Panc1 (cell line): ENCODE data around the gene LRRIQ1. TPM values are rescaled to one million over a fixed set of nuclear protein-coding genes. Genes with fewer than 3 reads are reported as not detected.
A peak's percentile ranks its signal among the peaks of the same experiment; 100 is the strongest.

ENCODE experiments used
- ATAC-seq: fragments of 200-7000 bp; cut with Tn5 transposase; 2 replicates; pipeline ENCODE4 v1.9.1; 2020; ENCODE audit warnings: mild to moderate bottlenecking, moderate library complexity
- BruUV-seq: library from RNA; stranded (reverse); fragments of 400-500 nt; replicated peaks from 2 replicates; lab custom pipeline; 2021; lab: Mats Ljungman, UMichigan
- CTCF ChIA-PET: fragments of 300-600 bp; sonication (Branson Sonifier 250); formaldehyde crosslinking; loops from one replicate; lab custom pipeline; 2022; ENCODE audit warnings: antibody characterized with exemption; lab: Charles Lee
- POLR2A ChIA-PET: fragments of 300-600 bp; sonication (Branson Sonifier 250); formaldehyde crosslinking; loops from one replicate; lab custom pipeline; 2022; ENCODE audit warnings: antibody characterized with exemption; lab: Charles Lee
- DNase-seq: peaks from one replicate; pipeline ENCODE4 v3.0.0-alpha.2; 2010; ENCODE audit warnings: low read depth, low spot score
- H3K27ac ChIP-seq: 2 replicates; pipeline ENCODE4 v1.5.1; 2011; ENCODE audit warnings: mild to moderate bottlenecking, low read length, inconsistent platforms
- H3K27me3 ChIP-seq: fragments of 200-500 bp; sonication (Bioruptor generic); 2 replicates; pipeline ENCODE4 v1.6.0; 2014; ENCODE audit warnings: low read length, inconsistent platforms; ENCODE audit not compliant: control insufficient read depth, insufficient read depth
- H3K36me3 ChIP-seq: fragments of 200-500 bp; sonication (Bioruptor generic); 2 replicates; pipeline ENCODE4 v1.5.1; 2014; ENCODE audit warnings: inconsistent platforms, mild to moderate bottlenecking, low read length, moderate library complexity; ENCODE audit not compliant: control insufficient read depth, insufficient read depth
- H3K4me1 ChIP-seq: 2 replicates; pipeline ENCODE4 v1.5.1; 2011; ENCODE audit warnings: inconsistent platforms, mild to moderate bottlenecking, low read length, moderate library complexity; ENCODE audit not compliant: control insufficient read depth, insufficient read depth
- H3K4me3 ChIP-seq, 2 experiments: 2 replicates each; pipeline ENCODE4 v1.5.1; 2011 to 2012; ENCODE audit warnings: low read depth in 2 of 2, low read length in 2 of 2, mild to moderate bottlenecking in 2 of 2, inconsistent platforms in 1 of 2, moderate library complexity in 1 of 2
- H3K9me3 ChIP-seq: fragments of 200-500 bp; sonication (Bioruptor generic); 2 replicates; pipeline ENCODE4 v1.5.1; 2014; ENCODE audit warnings: low read depth, mild to moderate bottlenecking, inconsistent platforms, low read length, moderate library complexity; ENCODE audit not compliant: control insufficient read depth, insufficient read depth
- POLR2AphosphoS5 ChIP-seq: IDR thresholded peaks from 2 replicates; pipeline ENCODE4 v1.6.1; 2012; ENCODE audit warnings: mild to moderate bottlenecking, low read depth, low read length, moderate library complexity
- SIN3A ChIP-seq: IDR thresholded peaks from 2 replicates; pipeline ENCODE4 v1.6.1; 2012; ENCODE audit warnings: low read depth, mild to moderate bottlenecking, low read length, moderate library complexity, borderline replicate concordance; ENCODE audit not compliant: insufficient read depth
- TCF7L2 ChIP-seq: IDR thresholded peaks from 2 replicates; pipeline ENCODE4 v1.6.1; 2011; ENCODE audit warnings: mild to moderate bottlenecking, low read depth, low read length, inconsistent platforms
- in situ Hi-C: cut with HindIII; loops from 2 replicates; pipeline ENCODE4 v1.10.0; 2016; ENCODE audit warnings: low sequenced_read_pairs, low pct_unique_long_range_greater_than_20kb
- intact Hi-C: fragments of 100-400 bp; cut with micrococcal nuclease; formaldehyde crosslinking; loops from one replicate; pipeline ENCODE4 v1.10.0; 2022; ENCODE audit not compliant: unreplicated experiment
- total RNA-seq: library from RNA; stranded (reverse); gene quantifications from one replicate; pipeline ENCODE4 v1.2.1, GENCODE V29; 2021; ENCODE audit not compliant: unreplicated experiment
- TF ChIP-seq, protein P1 (sequence below): fragments of 450-650 bp; IDR thresholded peaks from 2 replicates; pipeline ENCODE4 v1.5.1; 2017; ENCODE audit warnings: mild to moderate bottlenecking
- TF ChIP-seq, protein P2 (sequence below), 2 experiments: IDR thresholded peaks; 2 replicates each; pipeline ENCODE4 v1.6.1; 2011 to 2012; ENCODE audit warnings: low read depth in 2 of 2, control low read depth in 1 of 2, low read length in 1 of 2, mild to moderate bottlenecking in 1 of 2, moderate library complexity in 1 of 2; ENCODE audit not compliant: insufficient read depth in 1 of 2

The LRRIQ1 gene
- total RNA-seq, 1 experiment from 2014 or later, result 0.15 TPM

DNA sequence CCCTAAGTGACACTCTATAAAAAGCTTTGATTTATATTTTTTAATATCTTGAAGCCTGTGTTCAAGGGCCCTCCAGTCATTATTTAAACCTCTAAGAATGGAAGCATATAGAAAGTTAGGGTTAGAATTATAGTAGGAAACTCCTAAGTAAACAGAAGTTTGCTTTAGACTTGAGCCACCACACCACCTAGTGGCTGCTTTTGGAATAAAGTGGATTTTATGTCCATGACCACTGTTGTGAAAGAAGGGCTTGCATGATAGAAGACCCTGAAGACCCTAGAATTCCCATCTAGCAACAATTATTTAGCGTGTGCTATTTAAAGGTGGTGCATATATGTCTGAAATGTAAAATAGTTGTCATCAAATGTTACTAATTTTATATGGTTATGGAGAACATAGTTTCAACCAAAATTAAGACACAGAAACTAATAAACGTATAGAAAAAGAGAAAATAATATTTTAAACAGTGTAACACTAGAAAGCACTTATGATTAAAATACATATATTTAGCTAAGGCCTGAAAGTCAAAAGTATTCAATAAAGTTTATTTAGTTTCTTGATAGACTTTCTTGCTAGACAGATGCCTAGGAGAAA, 21.3 kb downstream of the LRRIQ1 start:
- ATAC-seq (no peak), DNase-seq (peak; percentile 18)
- POLR2A ChIA-PET, result no interaction called here
- no peak overlapping the region for H3K4me3 ChIP-seq
- H3K4me1 ChIP-seq, result no peaks in the 10 kb centered on the region
- no TSS peak for BruUV-seq
- in situ Hi-C loops (no loop called here), intact Hi-C loops (loop anchor here (1.0 kb wide), 1 partner anchor 180 kb away; no protein-coding TSS in a partner anchor)
- no peaks in the 10 kb centered on the region for H3K9me3 ChIP-seq
- H3K36me3 ChIP-seq, result no peaks in the 10 kb centered on the region
- CTCF ChIA-PET, result no interaction called here
- no peak overlapping the region for H3K27ac ChIP-seq
- no peaks in the 10 kb centered on the region for H3K27me3 ChIP-seq
- TF ChIP-seq, protein P1, sequence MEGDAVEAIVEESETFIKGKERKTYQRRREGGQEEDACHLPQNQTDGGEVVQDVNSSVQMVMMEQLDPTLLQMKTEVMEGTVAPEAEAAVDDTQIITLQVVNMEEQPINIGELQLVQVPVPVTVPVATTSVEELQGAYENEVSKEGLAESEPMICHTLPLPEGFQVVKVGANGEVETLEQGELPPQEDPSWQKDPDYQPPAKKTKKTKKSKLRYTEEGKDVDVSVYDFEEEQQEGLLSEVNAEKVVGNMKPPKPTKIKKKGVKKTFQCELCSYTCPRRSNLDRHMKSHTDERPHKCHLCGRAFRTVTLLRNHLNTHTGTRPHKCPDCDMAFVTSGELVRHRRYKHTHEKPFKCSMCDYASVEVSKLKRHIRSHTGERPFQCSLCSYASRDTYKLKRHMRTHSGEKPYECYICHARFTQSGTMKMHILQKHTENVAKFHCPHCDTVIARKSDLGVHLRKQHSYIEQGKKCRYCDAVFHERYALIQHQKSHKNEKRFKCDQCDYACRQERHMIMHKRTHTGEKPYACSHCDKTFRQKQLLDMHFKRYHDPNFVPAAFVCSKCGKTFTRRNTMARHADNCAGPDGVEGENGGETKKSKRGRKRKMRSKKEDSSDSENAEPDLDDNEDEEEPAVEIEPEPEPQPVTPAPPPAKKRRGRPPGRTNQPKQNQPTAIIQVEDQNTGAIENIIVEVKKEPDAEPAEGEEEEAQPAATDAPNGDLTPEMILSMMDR, result peak; percentile 79; the same call in 1 of the 2 replicates
- no peak for TF ChIP-seq POLR2AphosphoS5

DNA sequence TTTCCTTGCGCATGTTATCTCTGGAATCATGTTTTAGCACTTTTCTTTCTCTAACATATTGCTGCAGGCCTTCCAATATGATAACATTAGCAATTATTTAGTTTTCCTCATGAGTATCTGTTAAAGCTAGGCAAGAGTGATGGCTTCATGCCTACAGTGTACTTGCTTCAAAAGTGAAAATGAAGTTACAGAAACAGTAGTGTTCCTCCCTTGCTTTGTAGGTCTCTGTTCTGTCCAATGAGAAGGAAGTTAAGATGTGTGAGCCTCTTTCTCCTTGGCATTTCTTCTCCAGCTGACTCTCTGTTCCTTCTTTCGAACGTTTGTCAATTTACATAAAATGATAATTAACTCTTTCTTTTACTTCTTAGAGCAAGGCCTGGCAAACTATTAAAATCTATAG, 22.2 kb downstream of the LRRIQ1 start:
- no peaks in the 10 kb centered on the region for H3K27me3 ChIP-seq
- ATAC-seq (no peak), DNase-seq (no peak)
- POLR2A ChIA-PET, result no interaction called here
- BruUV-seq, result no TSS peak
- intact Hi-C loops (no loop called here), in situ Hi-C loops (no loop called here)
- no peaks in the 10 kb centered on the region for H3K4me1 ChIP-seq
- CTCF ChIA-PET, result no interaction called here
- TF ChIP-seq, protein P2, sequence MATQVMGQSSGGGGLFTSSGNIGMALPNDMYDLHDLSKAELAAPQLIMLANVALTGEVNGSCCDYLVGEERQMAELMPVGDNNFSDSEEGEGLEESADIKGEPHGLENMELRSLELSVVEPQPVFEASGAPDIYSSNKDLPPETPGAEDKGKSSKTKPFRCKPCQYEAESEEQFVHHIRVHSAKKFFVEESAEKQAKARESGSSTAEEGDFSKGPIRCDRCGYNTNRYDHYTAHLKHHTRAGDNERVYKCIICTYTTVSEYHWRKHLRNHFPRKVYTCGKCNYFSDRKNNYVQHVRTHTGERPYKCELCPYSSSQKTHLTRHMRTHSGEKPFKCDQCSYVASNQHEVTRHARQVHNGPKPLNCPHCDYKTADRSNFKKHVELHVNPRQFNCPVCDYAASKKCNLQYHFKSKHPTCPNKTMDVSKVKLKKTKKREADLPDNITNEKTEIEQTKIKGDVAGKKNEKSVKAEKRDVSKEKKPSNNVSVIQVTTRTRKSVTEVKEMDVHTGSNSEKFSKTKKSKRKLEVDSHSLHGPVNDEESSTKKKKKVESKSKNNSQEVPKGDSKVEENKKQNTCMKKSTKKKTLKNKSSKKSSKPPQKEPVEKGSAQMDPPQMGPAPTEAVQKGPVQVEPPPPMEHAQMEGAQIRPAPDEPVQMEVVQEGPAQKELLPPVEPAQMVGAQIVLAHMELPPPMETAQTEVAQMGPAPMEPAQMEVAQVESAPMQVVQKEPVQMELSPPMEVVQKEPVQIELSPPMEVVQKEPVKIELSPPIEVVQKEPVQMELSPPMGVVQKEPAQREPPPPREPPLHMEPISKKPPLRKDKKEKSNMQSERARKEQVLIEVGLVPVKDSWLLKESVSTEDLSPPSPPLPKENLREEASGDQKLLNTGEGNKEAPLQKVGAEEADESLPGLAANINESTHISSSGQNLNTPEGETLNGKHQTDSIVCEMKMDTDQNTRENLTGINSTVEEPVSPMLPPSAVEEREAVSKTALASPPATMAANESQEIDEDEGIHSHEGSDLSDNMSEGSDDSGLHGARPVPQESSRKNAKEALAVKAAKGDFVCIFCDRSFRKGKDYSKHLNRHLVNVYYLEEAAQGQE (IDR thresholded peaks at IDR 0.05; ENCODE audit: insufficient read depth in 1 of 2, low read depth in 2 of 2, low read length in 1 of 2), result no peak
- TF ChIP-seq POLR2AphosphoS5 (no peak), TCF7L2 (no peak), SIN3A (no peak)
- TF ChIP-seq, protein P1, result no peak
- no peaks in the 10 kb centered on the region for H3K9me3 ChIP-seq
- H3K4me3 ChIP-seq, result no peak overlapping the region
- no peaks in the 10 kb centered on the region for H3K36me3 ChIP-seq
- no peak overlapping the region for H3K27ac ChIP-seq
